Endodermal cell (in vitro differentiated cells): ENCODE data around the gene SPATA46. TPM values are rescaled to one million over a fixed set of nuclear protein-coding genes. Genes with fewer than 3 reads are reported as not detected.
A peak's percentile ranks its signal among the peaks of the same experiment; 100 is the strongest.

Experiments used
- DNase-seq: peaks from one replicate; pipeline ENCODE4 v3.0.0-alpha.2; 2017
- H3K27ac ChIP-seq: 2 replicates; pipeline ENCODE4 v1.5.1; 2013; ENCODE audit warnings: mild to moderate bottlenecking, low read depth, low read length, moderate library complexity
- H3K27me3 ChIP-seq: 2 replicates; pipeline ENCODE4 v1.6.1; 2013; ENCODE audit warnings: mild to moderate bottlenecking, low read length, moderate library complexity; ENCODE audit not compliant: insufficient read depth, control insufficient read depth, poor library complexity, severe bottlenecking
- H3K36me3 ChIP-seq: 2 replicates; pipeline ENCODE4 v1.7.0; 2013; ENCODE audit warnings: mild to moderate bottlenecking, low read length, moderate library complexity; ENCODE audit not compliant: control insufficient read depth, insufficient read depth
- H3K4me1 ChIP-seq: one replicate; pipeline ENCODE4 v1.7.0; 2013; ENCODE audit warnings: low read length; ENCODE audit not compliant: control insufficient read depth, insufficient read depth
- H3K4me3 ChIP-seq: 2 replicates; pipeline ENCODE4 v1.5.1; 2013; ENCODE audit warnings: mild to moderate bottlenecking, low read length, moderate library complexity
- H3K9ac ChIP-seq: 2 replicates; pipeline ENCODE4 v1.6.1; 2013; ENCODE audit warnings: mild to moderate bottlenecking, low read length, moderate library complexity; ENCODE audit not compliant: poor library complexity, severe bottlenecking; ENCODE audit errors: extremely low read depth
- H3K9me3 ChIP-seq: 2 replicates; pipeline ENCODE4 v1.6.1; 2013; ENCODE audit warnings: mild to moderate bottlenecking, low read length, moderate library complexity; ENCODE audit not compliant: control insufficient read depth
- H3K27ac Mint-ChIP-seq: 2 replicates; pipeline ENCODE4 v1.8.0; 2020; ENCODE audit warnings: mixed read lengths
- H3K27me3 Mint-ChIP-seq: 2 replicates; pipeline ENCODE4 v1.8.0; 2021; ENCODE audit warnings: mild to moderate bottlenecking, mixed read lengths; ENCODE audit not compliant: insufficient read depth
- H3K36me3 Mint-ChIP-seq: 2 replicates; pipeline ENCODE4 v1.8.0; 2020; ENCODE audit warnings: low read depth, mixed read lengths
- H3K4me1 Mint-ChIP-seq: 2 replicates; pipeline ENCODE4 v1.8.0; 2020; ENCODE audit warnings: mixed read lengths
- H3K4me3 Mint-ChIP-seq: 2 replicates; pipeline ENCODE4 v1.8.0; 2020; ENCODE audit warnings: mild to moderate bottlenecking, moderate library complexity, mixed read lengths
- H3K9me3 Mint-ChIP-seq: 2 replicates; pipeline ENCODE4 v1.8.0; 2020; ENCODE audit warnings: mild to moderate bottlenecking, mixed read lengths
- CTCF ChIP-seq: fragments of 200-600 bp; sonication (generic); conservative IDR thresholded peaks from 2 replicates; pipeline ENCODE4 v1.5.0; 2021; ENCODE audit warnings: antibody characterized with exemption, mild to moderate bottlenecking
- WGBS, 2 experiments: methylation state at CpG; one replicate each; pipeline versions ENCODE4 v1.1.5 to v1.1.7; 2013; ENCODE audit warnings: missing lambda C conversion rate in 2 of 2, mixed read lengths in 1 of 2; ENCODE audit not compliant: insufficient coverage in 1 of 2, insufficient read length in 1 of 2; 5-methylcytosine and 5-hydroxymethylcytosine counted together
- total RNA-seq, 2 donors: library from RNA; stranded (reverse); fragmentation: NEBNext Ultra II Directional in 1 of 2; extraction: Animal tissue kit (Norgen Biotek cat#: 25700) in 1 of 2; gene quantifications; 2 replicates in 1 of 2; 3 replicates in 1 of 2; pipeline ENCODE4 v1.2.1, GENCODE V29; 2021

SPATA46 gene
- total RNA-seq, 2 donors from 2014 or later: not detected

- H3K27ac ChIP-seq: no peak overlapping the region
- DNase-seq: no peak
- no peaks in the 10 kb centered on the region for H3K9me3 ChIP-seq
- TF ChIP-seq CTCF: peak; percentile 69
- no peaks in the 10 kb centered on the region for H3K36me3 Mint-ChIP-seq
- H3K4me3 Mint-ChIP-seq: no peak overlapping the region
- peaks cover 28% of the 10 kb centered on the region for H3K27me3 Mint-ChIP-seq
- H3K9ac ChIP-seq: no peak overlapping the region
- H3K27ac Mint-ChIP-seq: no peak overlapping the region
- H3K9me3 Mint-ChIP-seq: no peaks in the 10 kb centered on the region
- no peak overlapping the region for H3K4me3 ChIP-seq
- peaks cover 12% of the 10 kb centered on the region for H3K4me1 ChIP-seq
- WGBS, 2 experiments: 83 to 89% methylated on average over 9 to 13 of the region's 13 CpGs
- no peaks in the 10 kb centered on the region for H3K36me3 ChIP-seq
- peaks cover 24% of the 10 kb centered on the region for H3K4me1 Mint-ChIP-seq
- peaks cover 19% of the 10 kb centered on the region for H3K27me3 ChIP-seq
These were observed 4.2 kb downstream of the SPATA46 start for GRCh38 chr1:162372159-162373071.

- no peak overlapping the region for H3K9ac ChIP-seq
- peaks cover 19% of the 10 kb centered on the region for H3K27me3 ChIP-seq
- no peak overlapping the region for H3K4me3 Mint-ChIP-seq
- H3K4me1 ChIP-seq: peaks cover 10% of the 10 kb centered on the region
- H3K9me3 ChIP-seq: no peaks in the 10 kb centered on the region
- H3K27me3 Mint-ChIP-seq: peaks cover 28% of the 10 kb centered on the region
- H3K4me1 Mint-ChIP-seq: peaks cover 19% of the 10 kb centered on the region
- no peak overlapping the region for H3K4me3 ChIP-seq
- TF ChIP-seq CTCF: no peak
- no peak overlapping the region for H3K27ac ChIP-seq
- no peaks in the 10 kb centered on the region for H3K9me3 Mint-ChIP-seq
- H3K36me3 ChIP-seq: no peaks in the 10 kb centered on the region
- DNase-seq: no peak
- WGBS, 2 experiments: 91 to 97% methylated on average over 5 to 6 of the region's 6 CpGs
- H3K27ac Mint-ChIP-seq: no peak overlapping the region
- H3K36me3 Mint-ChIP-seq: no peaks in the 10 kb centered on the region
These were observed 5.0 kb downstream of the SPATA46 start for GRCh38 chr1:162371611-162372010.

GRCh38 chr1:162370721-162371120 is 5.9 kb downstream of the SPATA46 start:
- TF ChIP-seq CTCF: no peak
- H3K9ac ChIP-seq: no peak overlapping the region
- DNase-seq: peak; percentile 10
- H3K9me3 Mint-ChIP-seq: no peaks in the 10 kb centered on the region
- no peaks in the 10 kb centered on the region for H3K36me3 ChIP-seq
- H3K27me3 ChIP-seq: peaks cover 19% of the 10 kb centered on the region
- H3K4me3 Mint-ChIP-seq: no peak overlapping the region
- no peaks in the 10 kb centered on the region for H3K9me3 ChIP-seq
- no peak overlapping the region for H3K27ac ChIP-seq
- peaks cover 28% of the 10 kb centered on the region for H3K27me3 Mint-ChIP-seq
- H3K4me1 Mint-ChIP-seq: peaks cover 13% of the 10 kb centered on the region
- no peak overlapping the region for H3K27ac Mint-ChIP-seq
- no peaks in the 10 kb centered on the region for H3K36me3 Mint-ChIP-seq
- no peak overlapping the region for H3K4me3 ChIP-seq
- WGBS, 2 experiments: 99 to 100% methylated on average over 1 to 3 of the region's 3 CpGs
- H3K4me1 ChIP-seq: peaks cover 7% of the 10 kb centered on the region
